Measurements from ENCODE around the gene YOD1.

Gene YOD1

GRCh38 chr1:207010726-207011125 is 40.3 kb downstream of the YOD1 start:
- peak overlapping the region; percentile 70 for H3K27ac ChIP-seq
- TF ChIP-seq CTCF (conservative IDR thresholded peaks at IDR 0.05), result no peak

GRCh38 chr1:207009945-207010344 is 41.1 kb downstream of the YOD1 start:
- H3K27ac ChIP-seq, result peak overlapping the region; percentile 70
- no peak for TF ChIP-seq CTCF (conservative IDR thresholded peaks at IDR 0.05)

- H3K27ac ChIP-seq, result peak overlapping the region; percentile 70
- TF ChIP-seq CTCF (conservative IDR thresholded peaks at IDR 0.05), result no peak
Observed at GRCh38 chr1:207009182-207009850, 41.7 kb downstream of the YOD1 start.

GRCh38 chr1:207007352-207008033 is 43.5 kb downstream of the YOD1 start:
- TF ChIP-seq CTCF (conservative IDR thresholded peaks at IDR 0.05), result no peak
- no peak overlapping the region; the same call in 1 of the 2 replicates for H3K27ac ChIP-seq

- peak overlapping the region; percentile 79; the same call in 1 of the 2 replicates for H3K27ac ChIP-seq
- TF ChIP-seq CTCF (conservative IDR thresholded peaks at IDR 0.05), result no peak
Observed at GRCh38 chr1:207006914-207007313, 44.1 kb downstream of the YOD1 start.

- H3K27ac ChIP-seq, result peak overlapping the region; percentile 79
- TF ChIP-seq CTCF (conservative IDR thresholded peaks at IDR 0.05), result no peak
Observed at GRCh38 chr1:207006083-207006482, 44.9 kb downstream of the YOD1 start.

GRCh38 chr1:207004931-207005830 is 45.8 kb downstream of the YOD1 start:
- peak overlapping the region; percentile 79 for H3K27ac ChIP-seq
- TF ChIP-seq CTCF (conservative IDR thresholded peaks at IDR 0.05), result peak; percentile 74
